HL-60 (cell line): ENCODE data around the gene PHC2.
"Not testable (repeated sequence)": the region's sequence is repeated elsewhere in the genome, so short reads cannot be mapped to it uniquely, and the experiment has no call there.

ENCODE experiments used
- DNase-seq, 2 experiments: peaks; one replicate each; pipeline ENCODE4 v3.0.0-alpha.2; 2010 to 2020; ENCODE audit warnings: low read depth in 1 of 2, low spot score in 1 of 2
- H3K27ac ChIP-seq: fragments of 250-450 bp; sonication (Bioruptor Pico); replicated peaks from 2 replicates; pipeline ENCODE4 v1.5.1; 2020; ENCODE audit warnings: mild to moderate bottlenecking, moderate library complexity
- H3K27me3 ChIP-seq: fragments of 250-450 bp; sonication (Bioruptor Pico); 2 replicates; pipeline ENCODE4 v1.5.1; 2021; ENCODE audit warnings: mild to moderate bottlenecking, moderate library complexity; ENCODE audit not compliant: insufficient read depth, poor library complexity, severe bottlenecking
- H3K4me3 ChIP-seq: replicated peaks from 2 replicates; pipeline ENCODE4 v1.5.1; 2011; ENCODE audit warnings: mild to moderate bottlenecking, control low read depth, low read length; ENCODE audit not compliant: insufficient read depth
- CTCF ChIP-seq: IDR thresholded peaks from one replicate; pipeline ENCODE4 v1.5.1; 2011; ENCODE audit warnings: low read length, control low read depth, inconsistent platforms; ENCODE audit not compliant: insufficient read depth
- GABPA ChIP-seq: IDR thresholded peaks from 2 replicates; pipeline ENCODE4 v1.6.1; 2012; ENCODE audit warnings: low read depth
- POLR2AphosphoS5 ChIP-seq: IDR thresholded peaks from 2 replicates; pipeline ENCODE4 v1.6.1; 2012; ENCODE audit warnings: low read depth
- REST ChIP-seq: IDR thresholded peaks from 2 replicates; pipeline ENCODE4 v1.6.1; 2012; ENCODE audit warnings: low read depth; ENCODE audit not compliant: insufficient replicate concordance
- SPI1 ChIP-seq: IDR thresholded peaks from 2 replicates; pipeline ENCODE4 v1.6.1; 2012; ENCODE audit warnings: low read depth, mild to moderate bottlenecking, borderline replicate concordance

The PHC2 gene

GRCh38 chr1:33311706-33312412 is 119.0 kb downstream of the PHC2 start:
- no peak overlapping the region for H3K4me3 ChIP-seq
- H3K27me3 ChIP-seq, result peaks cover 1% of the 10 kb centered on the region
- H3K27ac ChIP-seq, result no peak overlapping the region
- no peak for DNase-seq
- TF ChIP-seq GABPA, result no peak
- TF ChIP-seq POLR2AphosphoS5, result no peak
- TF ChIP-seq SPI1, result no peak
- no peak for TF ChIP-seq REST
- TF ChIP-seq CTCF, result no peak

GRCh38 chr1:33310702-33311101 is 120.2 kb downstream of the PHC2 start:
- no peak for DNase-seq
- Histone ChIP-seq H3K27me3 (peaks cover 2% of the 10 kb centered on the region), H3K27ac (no peak overlapping the region), H3K4me3 (no peak overlapping the region)
- TF ChIP-seq REST, result no peak
- no peak for TF ChIP-seq SPI1
- TF ChIP-seq CTCF, result no peak
- TF ChIP-seq GABPA, result no peak
- TF ChIP-seq POLR2AphosphoS5, result no peak

GRCh38 chr1:33309351-33309750 is 121.5 kb downstream of the PHC2 start:
- H3K4me3 ChIP-seq, DNase-seq, H3K27me3 ChIP-seq, H3K27ac ChIP-seq: not testable (repeated sequence)

- H3K27ac ChIP-seq, result no peak overlapping the region
- DNase-seq, result no peak
- TF ChIP-seq POLR2AphosphoS5 (no peak), CTCF (no peak), SPI1 (no peak), REST (no peak), GABPA (no peak)
- H3K27me3 ChIP-seq, result peaks cover 2% of the 10 kb centered on the region
- H3K4me3 ChIP-seq, result no peak overlapping the region
Observed at GRCh38 chr1:33307494-33307864, 123.4 kb downstream of the PHC2 start.
